ENCODE measurements around the gene DNAL1.
A peak's percentile ranks its signal among the peaks of the same experiment; 100 is the strongest.
"Not testable (repeated sequence)": the region's sequence is repeated elsewhere in the genome, so short reads cannot be mapped to it uniquely, and the experiment has no call there.

Gene DNAL1

DNA sequence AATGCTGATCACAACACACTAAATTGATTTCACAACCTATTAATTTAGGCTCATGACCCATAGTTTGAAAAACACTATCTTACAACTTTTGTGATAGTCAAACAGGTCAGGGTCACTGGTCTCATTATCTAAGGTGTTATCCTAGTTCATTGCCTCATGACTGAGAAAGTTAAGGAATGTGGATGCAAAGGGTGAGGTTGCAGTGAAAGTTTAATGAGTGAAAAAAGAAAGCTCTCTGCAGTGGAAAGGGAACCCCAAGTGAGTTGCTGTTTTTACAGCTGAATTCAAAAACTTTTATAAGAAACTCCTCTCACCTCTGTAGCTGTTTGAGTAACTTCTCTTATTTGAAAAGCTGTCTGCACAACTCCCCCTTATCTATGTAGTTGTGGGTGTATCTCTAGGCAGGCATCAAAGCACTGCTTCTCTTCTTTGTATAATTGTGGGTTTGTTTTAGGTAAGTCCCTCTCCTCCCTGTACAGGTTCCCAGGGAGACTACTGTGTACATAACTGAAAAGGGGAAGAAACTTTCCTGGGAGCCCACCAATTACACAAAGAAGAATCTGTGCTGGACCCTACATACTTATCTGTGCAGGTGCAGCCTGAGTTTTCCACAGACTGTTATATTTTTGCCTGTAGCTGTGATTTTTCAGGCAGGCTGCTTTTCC is 18.9 kb downstream of the DNAL1 start:
- no peak for TF ChIP-seq POLR2A (IDR thresholded peaks at IDR 0.05; ENCODE audit: low read depth, low read length)
- peak; percentile 86 for FAIRE-seq
- no peak for DNase-seq (ENCODE audit: insufficient read length, low spot score)

DNA sequence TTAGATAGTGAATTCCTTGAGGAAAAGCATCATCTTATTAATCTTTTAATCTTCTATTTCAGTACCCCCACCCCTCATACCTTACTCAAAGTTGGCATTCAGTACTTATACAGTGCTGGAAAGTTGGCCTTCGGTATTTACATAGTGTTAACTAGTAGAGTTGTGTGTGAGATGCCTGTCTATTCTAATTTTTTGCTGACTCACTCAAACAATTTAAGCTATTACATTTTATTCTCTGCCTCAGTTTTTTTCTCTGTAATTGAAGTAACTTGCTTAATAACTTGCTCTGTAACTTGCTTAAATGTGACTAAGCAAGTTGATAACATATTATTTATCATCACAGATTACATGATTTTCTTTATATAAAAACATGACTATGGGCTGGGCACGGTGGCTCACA is 20.3 kb downstream of the DNAL1 start:
- DNase-seq (ENCODE audit: insufficient read length, low spot score) (no peak), FAIRE-seq (no peak)
- TF ChIP-seq POLR2A (IDR thresholded peaks at IDR 0.05; ENCODE audit: low read depth, low read length), result no peak

DNA sequence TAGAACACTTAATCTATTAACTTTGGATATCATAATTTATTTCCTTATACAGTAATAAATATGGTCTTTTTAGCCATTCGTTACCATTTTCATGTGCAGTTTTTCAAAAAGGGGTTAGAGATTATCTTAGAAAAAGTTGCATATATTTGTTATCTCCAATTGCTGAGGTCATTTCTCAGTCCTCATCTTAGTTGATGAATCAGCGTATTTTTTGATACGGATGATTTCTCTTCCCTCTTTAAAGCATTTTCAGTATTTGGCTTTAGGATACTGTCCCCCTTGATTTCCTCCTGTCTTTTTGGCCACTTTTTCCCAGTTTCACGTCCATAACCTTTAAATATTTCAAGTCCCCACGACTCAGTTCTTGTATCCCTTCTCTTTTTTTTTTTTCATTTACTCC is 21.8 kb downstream of the DNAL1 start:
- no peak for TF ChIP-seq POLR2A (IDR thresholded peaks at IDR 0.05; ENCODE audit: low read depth, low read length)
- FAIRE-seq (no peak), DNase-seq (ENCODE audit: insufficient read length, low spot score) (no peak)

DNA sequence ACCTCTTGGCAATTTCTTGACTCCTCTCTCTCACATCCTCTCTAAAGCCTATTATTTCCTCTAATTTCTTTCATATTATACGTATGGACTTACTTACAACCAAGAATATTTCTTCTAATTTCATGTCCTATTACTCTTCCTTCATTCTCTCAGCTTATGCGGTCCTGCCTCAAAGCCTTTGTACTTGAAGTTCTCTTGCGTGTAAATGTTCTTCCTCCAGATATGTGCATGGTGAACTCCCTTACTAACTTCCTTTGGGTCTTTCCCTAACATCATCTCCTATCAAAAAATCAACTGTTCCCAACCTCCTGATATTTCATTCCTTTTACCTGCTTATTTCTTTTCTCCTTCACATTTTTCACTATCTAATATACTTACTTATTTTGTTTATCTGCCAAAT is 23.1 kb downstream of the DNAL1 start:
- no peak for TF ChIP-seq POLR2A (IDR thresholded peaks at IDR 0.05; ENCODE audit: low read depth, low read length)
- FAIRE-seq, result peak; percentile 66
- DNase-seq (ENCODE audit: insufficient read length, low spot score), result no peak

DNA sequence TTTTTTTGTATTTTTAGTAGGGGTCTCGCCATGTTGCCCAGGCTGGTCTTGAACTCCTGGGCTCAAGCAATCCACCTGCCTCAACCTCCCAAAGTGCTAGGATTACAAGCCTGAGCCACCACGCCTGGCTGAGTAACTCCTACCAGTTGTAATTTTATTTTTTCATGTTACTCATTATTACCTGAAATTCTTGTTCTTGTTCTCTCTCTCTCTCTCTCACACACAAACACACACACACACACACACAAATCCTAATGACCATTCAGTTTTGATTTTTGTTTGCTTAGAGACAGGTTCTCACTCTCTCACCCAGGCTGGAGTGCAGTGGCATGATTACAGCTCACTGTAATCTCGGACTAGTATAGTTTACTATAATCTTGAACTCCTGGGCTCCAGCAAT is 30.2 kb downstream of the DNAL1 start:
- no peak for DNase-seq (ENCODE audit: insufficient read length, low spot score)
- no peak for TF ChIP-seq POLR2A (IDR thresholded peaks at IDR 0.05; ENCODE audit: low read depth, low read length)
- FAIRE-seq, result no peak

DNA sequence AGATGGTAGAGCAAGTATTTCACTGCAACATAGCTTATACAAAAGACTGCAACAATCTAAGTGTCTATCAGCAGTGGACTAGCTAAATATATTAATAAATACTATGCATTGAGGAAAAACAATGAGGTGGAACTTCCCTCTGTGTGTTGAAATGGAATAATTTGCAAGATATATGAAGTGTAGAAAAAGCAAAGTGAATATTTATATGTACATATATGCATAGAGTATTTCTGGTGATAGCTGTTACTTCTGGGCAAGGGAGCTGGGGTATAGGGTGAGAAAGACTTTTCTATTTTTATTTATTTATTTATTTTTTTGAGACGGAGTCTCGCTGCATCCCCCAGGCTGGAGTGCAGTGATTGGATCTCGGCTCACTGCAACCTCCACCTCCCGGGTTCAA is 33.9 kb downstream of the DNAL1 start:
- DNase-seq (ENCODE audit: insufficient read length, low spot score) (no peak), FAIRE-seq (no peak)
- TF ChIP-seq POLR2A (IDR thresholded peaks at IDR 0.05; ENCODE audit: low read depth, low read length), result no peak

DNA sequence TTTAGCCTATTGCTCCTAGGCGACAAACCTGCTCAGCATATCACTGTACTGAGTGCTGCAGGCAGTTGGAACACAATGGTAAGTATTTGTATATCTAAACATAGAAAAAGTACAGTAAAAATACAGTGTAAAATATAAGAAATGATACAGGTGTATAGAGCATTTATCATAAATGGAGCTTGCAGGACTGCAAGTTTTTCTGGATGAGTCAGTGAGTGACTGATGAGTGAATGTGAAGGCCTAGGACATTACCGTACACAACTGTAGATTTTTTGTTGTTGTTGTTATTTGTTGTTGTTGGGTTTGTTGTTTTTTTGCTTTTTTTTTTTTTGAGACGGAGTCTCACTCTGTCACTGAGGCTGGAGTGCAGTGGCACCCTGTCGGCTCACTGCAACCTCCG is 36.0 kb downstream of the DNAL1 start:
- TF ChIP-seq POLR2A (IDR thresholded peaks at IDR 0.05; ENCODE audit: low read depth, low read length), result no peak
- no peak for DNase-seq (ENCODE audit: insufficient read length, low spot score)
- FAIRE-seq, result no peak

DNA sequence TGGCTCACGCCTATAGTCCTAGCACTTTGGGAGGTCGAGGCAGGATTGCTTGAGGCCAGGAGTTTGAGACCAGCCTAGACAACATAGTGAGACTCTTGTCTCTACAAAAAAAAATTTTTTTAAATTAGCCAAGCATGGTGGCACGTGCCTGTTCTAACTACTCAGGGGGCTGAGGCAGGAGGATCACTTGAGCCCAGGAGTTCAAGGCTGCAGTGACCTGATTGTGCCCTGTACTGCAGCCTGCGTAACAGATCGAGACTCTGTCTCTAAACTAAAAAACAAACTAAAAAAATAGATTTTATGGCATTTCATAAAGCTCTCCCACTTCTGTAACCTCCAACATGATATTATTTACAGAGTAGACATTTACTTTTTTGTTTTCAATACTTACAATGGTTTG is 39.8 kb downstream of the DNAL1 start:
- TF ChIP-seq POLR2A (IDR thresholded peaks at IDR 0.05; ENCODE audit: low read depth, low read length), result no peak
- FAIRE-seq, result no peak
- DNase-seq (ENCODE audit: insufficient read length, low spot score), result no peak

DNA sequence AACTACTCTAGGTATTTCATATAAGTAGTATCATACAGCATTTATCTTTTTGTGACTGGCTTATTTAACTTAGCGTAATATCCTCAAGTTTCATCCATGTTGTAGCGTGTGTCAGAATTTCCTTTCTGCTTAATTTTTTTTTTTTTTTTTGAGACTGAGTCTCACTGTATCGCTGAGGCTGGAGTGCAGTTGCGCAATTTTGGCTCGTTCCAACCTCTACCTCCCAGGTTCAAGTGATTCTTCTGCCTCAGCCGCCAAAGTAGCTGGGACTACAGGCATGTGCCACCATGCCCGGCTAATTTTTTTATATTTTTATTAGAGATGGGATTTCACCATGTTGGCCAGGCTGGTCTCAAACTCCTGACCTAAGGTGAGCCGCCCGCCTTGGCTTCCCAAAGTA is 40.5 kb downstream of the DNAL1 start:
- no peak for TF ChIP-seq POLR2A (IDR thresholded peaks at IDR 0.05; ENCODE audit: low read depth, low read length)
- DNase-seq (ENCODE audit: insufficient read length, low spot score), result no peak
- no peak for FAIRE-seq

DNA sequence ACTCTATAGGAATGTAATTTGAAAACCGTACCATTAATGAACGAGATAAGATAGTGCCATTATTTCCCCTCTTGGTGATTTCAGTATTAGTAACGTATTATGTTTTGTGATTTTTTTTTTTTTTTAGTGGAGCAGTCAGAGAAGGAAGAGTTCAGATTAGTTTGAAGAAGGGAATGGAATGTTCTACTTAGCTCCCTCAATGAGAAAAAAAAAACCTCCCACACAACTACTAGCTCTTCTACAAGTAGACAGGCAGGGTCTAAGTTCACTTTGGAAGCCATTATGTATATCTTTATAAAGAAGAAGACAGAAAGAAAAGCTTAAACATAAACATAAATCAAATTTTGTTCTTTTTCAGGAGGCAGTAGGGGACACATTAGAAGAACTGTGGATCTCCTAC is 42.1 kb downstream of the DNAL1 start:
- no peak for DNase-seq (ENCODE audit: insufficient read length, low spot score)
- no peak for FAIRE-seq

DNA sequence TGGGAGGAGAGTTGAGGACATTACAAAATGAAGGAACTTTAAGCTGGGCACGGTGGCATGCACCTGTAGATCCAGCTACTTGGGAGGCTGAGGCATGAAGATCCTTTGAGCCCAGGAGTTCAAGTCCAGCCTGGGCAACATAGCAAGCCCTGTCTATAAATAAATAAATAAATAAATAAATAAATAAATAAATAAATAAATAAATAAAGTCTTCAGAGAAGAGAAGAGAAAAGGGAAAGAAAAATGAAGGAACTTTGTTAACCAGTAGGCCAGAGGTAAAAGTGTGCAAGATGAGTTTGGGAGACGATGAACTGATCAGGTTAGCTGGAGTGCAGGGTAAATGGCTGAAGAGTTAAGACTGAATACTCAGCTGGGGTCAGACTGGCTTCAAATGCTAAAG is 49.3 kb downstream of the DNAL1 start:
- FAIRE-seq (no peak), DNase-seq (ENCODE audit: insufficient read length, low spot score) (no peak)

More for the DNA sequence above, 42.1 kb downstream of the DNAL1 start:
- no peak for TF ChIP-seq POLR2A (IDR thresholded peaks at IDR 0.05; ENCODE audit: low read depth, low read length)

DNA sequence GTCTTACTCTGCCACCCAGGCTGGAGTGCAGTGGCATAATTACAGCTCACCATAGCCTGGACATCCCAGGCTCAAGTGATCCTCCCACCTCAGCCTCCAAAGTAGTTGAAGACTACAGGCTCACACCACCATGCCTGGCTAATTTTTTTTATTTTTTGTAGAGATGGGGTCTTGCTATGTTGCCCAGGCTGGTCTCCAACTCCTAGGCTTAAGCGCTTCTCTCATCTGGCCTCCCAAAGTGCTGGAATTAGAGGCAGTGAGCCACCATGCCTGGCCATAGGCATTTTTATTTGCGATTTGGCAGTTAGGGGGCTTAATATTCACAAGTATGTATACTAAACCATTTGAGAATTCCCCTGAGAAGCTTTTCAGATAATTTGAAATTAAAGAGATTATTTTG is 50.3 kb downstream of the DNAL1 start:
- no peak for TF ChIP-seq POLR2A (IDR thresholded peaks at IDR 0.05; ENCODE audit: low read depth, low read length)
- FAIRE-seq (no peak), DNase-seq (ENCODE audit: insufficient read length, low spot score) (no peak)

More for the DNA sequence above, 49.3 kb downstream of the DNAL1 start:
- TF ChIP-seq POLR2A (IDR thresholded peaks at IDR 0.05; ENCODE audit: low read depth, low read length), result no peak

DNA sequence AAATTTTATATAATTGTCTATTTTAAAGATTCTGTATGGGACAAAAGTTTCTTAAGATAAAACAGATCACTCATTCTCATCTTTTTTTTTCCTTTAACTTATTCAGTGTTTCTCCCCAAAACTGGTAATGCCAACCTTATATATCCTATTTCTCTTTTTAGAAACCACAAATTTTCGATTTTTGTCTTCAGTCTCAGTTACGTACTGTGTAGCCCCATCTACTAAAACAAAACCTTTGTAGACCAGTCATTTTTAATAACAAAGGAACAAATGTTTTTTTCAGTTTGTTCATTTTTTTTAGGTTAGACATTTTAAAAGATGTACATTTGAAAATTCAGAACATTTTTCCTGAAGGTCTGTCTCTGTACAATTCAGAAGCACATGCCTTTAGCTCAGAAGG is 51.2 kb downstream of the DNAL1 start:
- TF ChIP-seq POLR2A (IDR thresholded peaks at IDR 0.05; ENCODE audit: low read depth, low read length), result no peak
- FAIRE-seq (no peak), DNase-seq (ENCODE audit: insufficient read length, low spot score) (no peak)

DNA sequence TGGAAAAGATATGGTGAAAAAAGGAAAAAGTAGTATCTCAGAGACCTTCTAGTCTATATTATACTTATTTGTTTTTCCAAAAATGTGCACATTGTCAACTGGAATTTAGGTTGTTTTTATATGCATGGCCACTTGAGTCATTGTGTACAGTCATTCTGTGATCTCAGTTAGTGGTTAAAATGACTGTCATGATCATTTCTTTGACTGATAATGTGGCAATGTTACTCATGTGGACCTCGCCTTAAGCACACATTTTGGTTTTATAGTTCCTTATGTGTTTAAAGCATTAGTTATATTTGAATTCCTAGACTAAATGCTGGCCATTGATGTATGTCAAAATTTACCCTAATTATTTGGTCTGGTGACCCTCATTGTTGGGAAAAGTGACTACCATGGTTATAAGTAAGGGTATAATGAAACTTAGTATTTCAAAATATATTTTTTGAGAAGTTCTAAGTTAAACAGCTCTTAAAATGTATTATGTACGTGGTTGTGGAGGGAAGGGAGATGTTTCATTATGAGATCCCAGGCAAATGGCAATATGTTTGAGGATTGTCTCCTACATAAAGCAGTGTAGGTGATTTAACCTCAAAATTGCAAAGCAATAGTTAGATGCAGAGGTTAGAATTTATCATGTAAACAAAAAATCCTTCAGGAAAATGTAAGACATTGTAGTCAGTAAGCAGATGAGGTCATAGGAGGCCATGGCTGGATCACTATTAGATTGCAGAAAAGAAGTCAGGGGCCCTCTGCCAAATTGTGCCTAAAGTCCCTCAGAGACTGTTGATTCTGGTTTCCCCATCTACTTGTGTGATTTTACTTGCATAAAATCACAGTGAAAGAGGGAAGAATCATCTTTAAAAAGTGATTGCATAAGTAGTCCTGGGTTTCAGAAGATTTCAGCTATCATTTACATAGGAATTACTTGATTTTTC is 51.9 kb downstream of the DNAL1 start:
- FAIRE-seq (peak; percentile 98), DNase-seq (ENCODE audit: insufficient read length, low spot score) (no peak)
- TF ChIP-seq POLR2A (IDR thresholded peaks at IDR 0.05; ENCODE audit: low read depth, low read length), result no peak

DNA sequence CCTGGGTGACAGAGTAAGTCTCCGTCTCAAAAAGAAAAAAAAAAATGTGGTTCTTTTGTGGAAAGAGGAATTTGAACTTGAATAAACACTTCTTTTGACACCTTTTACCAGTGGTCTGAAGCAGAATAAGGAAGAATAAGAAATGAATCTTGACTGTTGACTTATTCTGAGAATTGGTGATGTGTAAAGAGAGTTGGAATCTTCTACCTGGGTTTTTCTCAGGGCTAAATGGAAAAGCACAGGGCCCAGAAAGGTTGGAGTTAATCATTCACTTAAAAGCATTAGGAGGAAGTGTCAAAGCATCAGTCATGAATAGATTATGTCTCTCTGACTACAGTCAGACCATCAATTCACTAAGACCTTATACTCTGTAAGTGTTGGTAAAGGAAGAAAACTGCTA is 55.5 kb downstream of the DNAL1 start:
- FAIRE-seq (peak; percentile 61), DNase-seq (ENCODE audit: insufficient read length, low spot score) (no peak)
- no peak for TF ChIP-seq POLR2A (IDR thresholded peaks at IDR 0.05; ENCODE audit: low read depth, low read length)

DNA sequence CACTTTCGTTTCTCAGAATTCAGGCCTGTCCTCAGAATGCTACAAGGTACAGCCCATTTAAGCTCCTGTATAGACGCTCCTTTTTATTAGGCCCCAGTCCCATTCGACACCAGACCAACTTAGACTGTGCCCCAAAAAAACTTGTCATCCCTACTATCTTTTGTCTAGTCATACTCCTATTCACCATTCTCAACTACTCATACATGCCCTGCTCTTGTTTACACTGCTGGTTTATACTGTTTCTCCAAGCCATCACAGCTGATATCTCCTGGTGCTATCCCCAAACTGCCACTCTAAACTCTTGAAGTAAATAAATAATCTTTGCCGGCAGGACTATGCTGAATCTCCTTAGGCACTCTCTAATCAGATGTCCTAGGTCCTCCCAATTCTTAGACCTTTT is 63.3 kb downstream of the DNAL1 start:
- not testable (repeated sequence) for FAIRE-seq; DNase-seq (ENCODE audit: insufficient read length, low spot score)

Data from H54 (cell line).